ENCODE data around the gene ABCA13.

ABCA13 gene

DNA sequence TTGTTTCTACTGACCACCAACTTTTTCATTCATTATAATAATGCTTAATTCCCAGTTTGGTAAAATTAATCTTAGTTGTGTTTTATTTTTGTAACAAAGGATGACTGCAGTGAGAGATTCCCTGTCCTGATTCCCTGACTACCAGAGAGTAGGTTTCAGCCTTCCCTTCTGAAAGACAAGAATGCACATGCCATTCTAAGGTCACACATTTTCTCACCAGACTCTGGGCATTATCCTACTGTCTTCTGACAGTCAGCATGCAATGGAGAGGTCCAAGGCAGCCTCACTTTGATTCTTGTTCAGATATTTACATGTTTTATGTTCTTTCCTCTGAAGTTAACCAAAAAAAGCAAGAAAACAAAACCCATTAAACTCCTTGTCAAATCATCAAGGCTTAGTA is 380.4 kb downstream of the ABCA13 start:
- Histone ChIP-seq H3K4me2 (ENCODE audit: low read length) (no peak overlapping the region), H3K4me3 (ENCODE audit: low read length) (no peak overlapping the region), H3K9me3 (ENCODE audit: control insufficient read depth, insufficient read depth, low read length) (no peaks in the 10 kb centered on the region), H4K20me1 (ENCODE audit: control insufficient read depth, insufficient read depth, low read depth, low read length) (no peaks in the 10 kb centered on the region), H3K79me2 (ENCODE audit: control insufficient read depth, low read length) (no peaks in the 10 kb centered on the region), H3K9me2 (replicated peaks; ENCODE audit: control insufficient read depth, low read length) (no peaks in the 10 kb centered on the region), H3K4me1 (ENCODE audit: control insufficient read depth, low read length) (no peaks in the 10 kb centered on the region), H3F3A (ENCODE audit: control insufficient read depth, insufficient read depth) (no peaks in the 10 kb centered on the region), H3K27ac (ENCODE audit: low read depth, low read length) (no peak overlapping the region), H3K36me3 (ENCODE audit: control insufficient read depth, low read length) (no peaks in the 10 kb centered on the region), H3K27me3 (ENCODE audit: control insufficient read depth, low read length) (no peaks in the 10 kb centered on the region)
- TF ChIP-seq, protein P1, sequence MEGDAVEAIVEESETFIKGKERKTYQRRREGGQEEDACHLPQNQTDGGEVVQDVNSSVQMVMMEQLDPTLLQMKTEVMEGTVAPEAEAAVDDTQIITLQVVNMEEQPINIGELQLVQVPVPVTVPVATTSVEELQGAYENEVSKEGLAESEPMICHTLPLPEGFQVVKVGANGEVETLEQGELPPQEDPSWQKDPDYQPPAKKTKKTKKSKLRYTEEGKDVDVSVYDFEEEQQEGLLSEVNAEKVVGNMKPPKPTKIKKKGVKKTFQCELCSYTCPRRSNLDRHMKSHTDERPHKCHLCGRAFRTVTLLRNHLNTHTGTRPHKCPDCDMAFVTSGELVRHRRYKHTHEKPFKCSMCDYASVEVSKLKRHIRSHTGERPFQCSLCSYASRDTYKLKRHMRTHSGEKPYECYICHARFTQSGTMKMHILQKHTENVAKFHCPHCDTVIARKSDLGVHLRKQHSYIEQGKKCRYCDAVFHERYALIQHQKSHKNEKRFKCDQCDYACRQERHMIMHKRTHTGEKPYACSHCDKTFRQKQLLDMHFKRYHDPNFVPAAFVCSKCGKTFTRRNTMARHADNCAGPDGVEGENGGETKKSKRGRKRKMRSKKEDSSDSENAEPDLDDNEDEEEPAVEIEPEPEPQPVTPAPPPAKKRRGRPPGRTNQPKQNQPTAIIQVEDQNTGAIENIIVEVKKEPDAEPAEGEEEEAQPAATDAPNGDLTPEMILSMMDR (IDR thresholded peaks at IDR 0.05; ENCODE audit: low read depth, low read length, poor library complexity, severe bottlenecking) = no peak
- TF ChIP-seq EZH2phosphoT487 (IDR thresholded peaks at IDR 0.05; ENCODE audit: borderline replicate concordance, low read length) = no peak

DNA sequence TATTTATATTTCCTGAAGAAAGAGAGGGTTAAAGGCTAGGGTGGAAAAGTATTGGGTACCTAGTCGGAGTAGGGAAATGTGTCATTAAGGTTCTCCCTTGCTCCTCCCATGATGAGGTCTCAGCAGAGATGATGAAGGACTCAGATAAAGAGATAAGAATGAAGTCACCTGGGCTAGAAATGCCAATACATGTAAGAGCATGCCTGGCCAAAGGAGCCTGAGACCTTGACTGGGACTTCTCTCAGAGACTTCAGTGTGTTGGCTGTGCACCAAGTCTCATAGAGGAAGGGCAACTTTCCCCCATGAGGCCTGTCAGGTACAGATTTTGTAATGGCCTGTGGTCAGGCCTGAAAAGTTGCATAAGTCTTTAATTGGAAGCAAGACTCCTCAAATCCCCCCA is 392.1 kb downstream of the ABCA13 start:
- no peaks in the 10 kb centered on the region for H3K36me3 ChIP-seq (ENCODE audit: control insufficient read depth, low read length)

DNA sequence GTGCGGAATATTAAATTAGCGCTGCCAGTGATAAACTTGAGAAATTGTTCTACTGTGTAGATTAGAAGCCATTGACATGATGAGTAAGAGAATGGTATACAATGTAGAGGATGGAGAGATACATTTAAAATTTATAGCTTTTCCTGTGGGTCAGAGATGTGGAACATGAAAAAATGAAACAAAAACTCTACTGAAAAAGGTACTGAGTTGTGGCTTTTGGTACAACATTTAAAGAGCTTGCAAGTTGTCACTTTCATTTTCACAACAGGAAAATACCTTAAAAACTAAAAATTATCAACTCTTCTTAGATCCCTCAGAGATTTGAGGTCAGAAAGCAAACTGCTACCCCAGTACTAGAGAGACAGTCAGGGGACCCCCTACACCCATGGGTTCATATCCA is 404.3 kb downstream of the ABCA13 start:
- no peaks in the 10 kb centered on the region for H3K9me2 ChIP-seq (replicated peaks; ENCODE audit: control insufficient read depth, low read length)
- no peaks in the 10 kb centered on the region for H3K9me3 ChIP-seq (ENCODE audit: control insufficient read depth, insufficient read depth, low read length)
- TF ChIP-seq, protein P1 (IDR thresholded peaks at IDR 0.05; ENCODE audit: low read depth, low read length, poor library complexity, severe bottlenecking) = no peak
- no peak for TF ChIP-seq EZH2phosphoT487 (IDR thresholded peaks at IDR 0.05; ENCODE audit: borderline replicate concordance, low read length)
- no peak overlapping the region for H3K27ac ChIP-seq (ENCODE audit: low read depth, low read length)
- no peak overlapping the region for H3K4me2 ChIP-seq (ENCODE audit: low read length)
- H3K4me1 ChIP-seq (ENCODE audit: control insufficient read depth, low read length) = no peaks in the 10 kb centered on the region
- no peaks in the 10 kb centered on the region for H3K36me3 ChIP-seq (ENCODE audit: control insufficient read depth, low read length)
- H3F3A ChIP-seq (ENCODE audit: control insufficient read depth, insufficient read depth) = no peaks in the 10 kb centered on the region
- H3K27me3 ChIP-seq (ENCODE audit: control insufficient read depth, low read length) = no peaks in the 10 kb centered on the region
- H3K4me3 ChIP-seq (ENCODE audit: low read length) = no peak overlapping the region
- no peaks in the 10 kb centered on the region for H3K79me2 ChIP-seq (ENCODE audit: control insufficient read depth, low read length)
- no peaks in the 10 kb centered on the region for H4K20me1 ChIP-seq (ENCODE audit: control insufficient read depth, insufficient read depth, low read depth, low read length)

More for the DNA sequence above, 392.1 kb downstream of the ABCA13 start:
- Histone ChIP-seq H3K4me3 (ENCODE audit: low read length) (no peak overlapping the region), H3K9me2 (replicated peaks; ENCODE audit: control insufficient read depth, low read length) (no peaks in the 10 kb centered on the region), H3F3A (ENCODE audit: control insufficient read depth, insufficient read depth) (no peaks in the 10 kb centered on the region), H3K79me2 (ENCODE audit: control insufficient read depth, low read length) (no peaks in the 10 kb centered on the region), H3K4me2 (ENCODE audit: low read length) (no peak overlapping the region), H4K20me1 (ENCODE audit: control insufficient read depth, insufficient read depth, low read depth, low read length) (no peaks in the 10 kb centered on the region), H3K9me3 (ENCODE audit: control insufficient read depth, insufficient read depth, low read length) (no peaks in the 10 kb centered on the region), H3K27me3 (ENCODE audit: control insufficient read depth, low read length) (no peaks in the 10 kb centered on the region), H3K27ac (ENCODE audit: low read depth, low read length) (no peak overlapping the region), H3K4me1 (ENCODE audit: control insufficient read depth, low read length) (no peaks in the 10 kb centered on the region)
- TF ChIP-seq EZH2phosphoT487 (IDR thresholded peaks at IDR 0.05; ENCODE audit: borderline replicate concordance, low read length) = no peak
- TF ChIP-seq, protein P1 (IDR thresholded peaks at IDR 0.05; ENCODE audit: low read depth, low read length, poor library complexity, severe bottlenecking) = no peak

DNA sequence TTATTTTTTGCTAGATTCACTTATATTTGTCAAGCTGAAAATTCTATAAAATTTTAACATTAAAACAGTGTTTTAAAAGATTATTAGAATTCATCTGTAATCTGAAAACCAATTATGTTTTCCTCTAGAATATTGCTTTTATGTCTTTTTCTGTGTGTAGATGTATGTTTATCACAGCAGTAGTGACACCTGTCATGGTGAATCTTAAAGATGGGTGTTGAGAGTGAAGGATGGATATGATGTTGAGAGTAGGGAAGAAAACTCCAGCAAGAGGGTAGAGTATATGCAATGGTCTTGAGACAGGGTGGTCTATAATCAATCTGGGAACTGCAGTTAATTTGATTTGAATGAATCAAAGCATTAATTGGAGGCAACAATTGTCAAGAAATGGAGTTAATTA is 416.2 kb downstream of the ABCA13 start:
- H3K36me3 ChIP-seq (ENCODE audit: control insufficient read depth, low read length) = no peaks in the 10 kb centered on the region
- no peak overlapping the region for H3K4me3 ChIP-seq (ENCODE audit: low read length)
- H3K4me1 ChIP-seq (ENCODE audit: control insufficient read depth, low read length) = no peaks in the 10 kb centered on the region
- H3K27me3 ChIP-seq (ENCODE audit: control insufficient read depth, low read length) = no peaks in the 10 kb centered on the region
- no peaks in the 10 kb centered on the region for H4K20me1 ChIP-seq (ENCODE audit: control insufficient read depth, insufficient read depth, low read depth, low read length)
- H3K27ac ChIP-seq (ENCODE audit: low read depth, low read length) = no peak overlapping the region
- no peaks in the 10 kb centered on the region for H3K9me2 ChIP-seq (replicated peaks; ENCODE audit: control insufficient read depth, low read length)
- no peaks in the 10 kb centered on the region for H3K79me2 ChIP-seq (ENCODE audit: control insufficient read depth, low read length)
- no peak overlapping the region for H3K4me2 ChIP-seq (ENCODE audit: low read length)
- TF ChIP-seq EZH2phosphoT487 (IDR thresholded peaks at IDR 0.05; ENCODE audit: borderline replicate concordance, low read length) = no peak
- TF ChIP-seq, protein P1 (IDR thresholded peaks at IDR 0.05; ENCODE audit: low read depth, low read length, poor library complexity, severe bottlenecking) = no peak
- H3F3A ChIP-seq (ENCODE audit: control insufficient read depth, insufficient read depth) = no peaks in the 10 kb centered on the region
- no peaks in the 10 kb centered on the region for H3K9me3 ChIP-seq (ENCODE audit: control insufficient read depth, insufficient read depth, low read length)

Measured in DOHH2 (cell line).